Endothelial cell (in vitro differentiated cells): ENCODE data around the gene OR6Y1. TPM values are rescaled to one million over a fixed set of nuclear protein-coding genes. Genes with fewer than 3 reads are reported as not detected.
A peak's percentile ranks its signal among the peaks of the same experiment; 100 is the strongest.

Experiments used
- DNase-seq: peaks from one replicate; pipeline ENCODE4 v3.0.0; 2021; ENCODE audit warnings: low spot score
- H3K27ac Mint-ChIP-seq: one replicate; pipeline ENCODE4 v1.8.0; 2021; ENCODE audit warnings: mixed read lengths, inconsistent platforms; ENCODE audit not compliant: unreplicated experiment
- H3K27me3 Mint-ChIP-seq: one replicate; pipeline ENCODE4 v1.8.0; 2021; ENCODE audit warnings: mild to moderate bottlenecking, moderate library complexity, mixed read lengths, inconsistent platforms; ENCODE audit not compliant: unreplicated experiment
- H3K36me3 Mint-ChIP-seq: one replicate; pipeline ENCODE4 v1.8.0; 2021; ENCODE audit warnings: mild to moderate bottlenecking, low read depth, mixed read lengths, inconsistent platforms; ENCODE audit not compliant: unreplicated experiment
- H3K4me1 Mint-ChIP-seq: one replicate; pipeline ENCODE4 v1.8.0; 2021; ENCODE audit warnings: mild to moderate bottlenecking, mixed read lengths, inconsistent platforms; ENCODE audit not compliant: unreplicated experiment
- H3K4me3 Mint-ChIP-seq: one replicate; pipeline ENCODE4 v1.8.0; 2021; ENCODE audit warnings: mild to moderate bottlenecking, mixed read lengths, inconsistent platforms; ENCODE audit not compliant: unreplicated experiment
- H3K9me3 Mint-ChIP-seq: one replicate; pipeline ENCODE4 v1.8.0; 2021; ENCODE audit warnings: mixed read lengths, inconsistent platforms; ENCODE audit not compliant: unreplicated experiment
- CTCF ChIP-seq: fragments of 200-600 bp; sonication (generic); IDR thresholded peaks from one replicate; pipeline ENCODE4 v1.5.0; 2021; ENCODE audit warnings: antibody characterized with exemption; ENCODE audit not compliant: unreplicated experiment
- total RNA-seq: library from RNA; stranded (reverse); fragmentation: NEBNext Ultra II Directional; extraction: Animal tissue kit (Norgen Biotek cat#: 25700); gene quantifications from one replicate; pipeline ENCODE4 v1.2.1, GENCODE V29; 2021; ENCODE audit not compliant: unreplicated experiment

OR6Y1 gene
- total RNA-seq, 1 donor from 2014 or later = not detected

DNA sequence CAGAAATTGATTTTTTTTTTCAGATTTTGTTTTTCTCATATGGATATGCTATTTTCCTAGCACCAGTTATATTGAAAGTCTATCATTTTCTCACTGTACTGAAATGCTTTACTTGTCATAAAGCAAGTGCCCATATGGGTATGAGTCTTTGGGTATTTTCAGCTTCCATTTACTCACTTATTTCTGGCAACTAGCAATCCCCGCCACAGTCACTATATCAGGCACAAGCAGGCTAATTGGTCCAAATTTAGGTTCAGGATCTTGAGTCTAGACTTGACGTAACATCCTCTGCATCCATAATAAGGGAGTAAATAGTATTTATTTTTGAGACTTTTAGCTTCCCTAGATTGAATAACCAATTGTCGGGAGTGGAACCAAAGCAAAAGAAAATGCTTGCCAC, 23.4 kb upstream of the OR6Y1 start:
- no peaks in the 10 kb centered on the region for H3K4me1 Mint-ChIP-seq
- H3K27me3 Mint-ChIP-seq = no peaks in the 10 kb centered on the region
- no peak for DNase-seq
- no peak for TF ChIP-seq CTCF
- H3K27ac Mint-ChIP-seq = no peak overlapping the region
- no peak overlapping the region for H3K4me3 Mint-ChIP-seq
- no peaks in the 10 kb centered on the region for H3K36me3 Mint-ChIP-seq
- no peaks in the 10 kb centered on the region for H3K9me3 Mint-ChIP-seq

GRCh38 chr1:158572226-158572625, 18.0 kb upstream of the OR6Y1 start:
- H3K4me3 Mint-ChIP-seq = no peak overlapping the region
- no peak for TF ChIP-seq CTCF
- no peaks in the 10 kb centered on the region for H3K9me3 Mint-ChIP-seq
- DNase-seq = no peak
- H3K27ac Mint-ChIP-seq = no peak overlapping the region
- no peaks in the 10 kb centered on the region for H3K4me1 Mint-ChIP-seq
- no peaks in the 10 kb centered on the region for H3K36me3 Mint-ChIP-seq
- no peaks in the 10 kb centered on the region for H3K27me3 Mint-ChIP-seq

DNA sequence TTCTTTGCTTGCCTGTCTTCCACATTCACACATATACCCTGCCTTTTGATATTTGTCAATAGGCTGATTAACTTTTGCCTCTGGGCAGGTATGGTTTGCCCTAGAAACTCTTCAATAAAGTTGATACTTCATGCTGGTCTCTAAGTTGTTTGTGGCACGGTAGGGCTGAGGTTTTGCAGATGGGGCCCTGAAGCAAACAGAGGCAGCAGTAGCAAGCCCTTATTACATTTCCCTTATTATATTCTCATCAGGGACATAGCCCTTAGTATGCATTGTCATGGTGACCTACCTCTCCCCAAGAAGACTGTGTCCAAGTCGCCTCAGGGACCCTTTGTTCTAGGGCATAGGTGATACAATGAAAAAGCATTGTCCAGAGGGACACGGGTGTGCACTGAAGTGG, 16.3 kb upstream of the OR6Y1 start, which contains the start of gene OR6P1:
TSS of gene OR6P1 (minus strand) at position 101 of the 400 bp plus-strand sequence. CDS start 6,976 bp downstream, outside the sequence.
- Mint-ChIP-seq H3K36me3 (no peaks in the 10 kb centered on the region), H3K4me1 (no peaks in the 10 kb centered on the region), H3K27me3 (no peaks in the 10 kb centered on the region), H3K27ac (no peak within 1 kb of the TSS), H3K4me3 (no peak within 1 kb of the TSS), H3K9me3 (no peaks in the 10 kb centered on the region)
- DNase-seq = no peak
- TF ChIP-seq CTCF = no peak

DNA sequence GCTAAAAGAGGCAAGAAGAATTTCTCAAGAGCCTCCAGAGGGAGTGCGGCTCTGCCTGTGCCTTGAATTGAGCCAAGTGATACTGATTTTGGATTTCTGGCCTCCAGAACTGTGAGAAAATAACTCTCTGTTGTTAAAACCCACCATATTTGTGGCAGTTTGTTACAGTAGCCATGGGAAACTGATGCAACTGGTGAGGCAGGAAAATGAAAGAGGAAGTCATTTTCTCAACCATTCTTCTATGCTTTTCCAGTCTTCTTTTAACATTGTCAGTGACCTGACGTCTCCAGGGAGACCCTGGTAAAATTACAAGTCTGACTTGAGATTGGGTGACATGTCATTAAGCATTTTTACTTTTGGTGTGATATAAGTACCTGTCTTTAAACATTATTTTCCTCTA, 10.4 kb upstream of the OR6Y1 start:
- H3K27ac Mint-ChIP-seq = peak overlapping the region; percentile 55
- H3K27me3 Mint-ChIP-seq = no peaks in the 10 kb centered on the region
- peaks cover 11% of the 10 kb centered on the region for H3K4me1 Mint-ChIP-seq
- H3K36me3 Mint-ChIP-seq = no peaks in the 10 kb centered on the region
- H3K4me3 Mint-ChIP-seq = no peak overlapping the region
- no peak for DNase-seq
- H3K9me3 Mint-ChIP-seq = no peaks in the 10 kb centered on the region
- no peak for TF ChIP-seq CTCF

GRCh38 chr1:158563853-158564252, 9.6 kb upstream of the OR6Y1 start:
- Mint-ChIP-seq H3K4me3 (no peak overlapping the region), H3K36me3 (no peaks in the 10 kb centered on the region), H3K27me3 (no peaks in the 10 kb centered on the region), H3K27ac (peak overlapping the region; percentile 55), H3K4me1 (peaks cover 11% of the 10 kb centered on the region), H3K9me3 (no peaks in the 10 kb centered on the region)
- DNase-seq = no peak
- no peak for TF ChIP-seq CTCF
